ENCODE results near the gene RBKS.

RBKS gene

GRCh38 chr2:27738349-27739057, 151.7 kb downstream of the RBKS start:
- DNase-seq (ENCODE audit: low read depth in 4 of 4, low spot score in 1 of 4), result no peak

GRCh38 chr2:27737676-27738348, 152.4 kb downstream of the RBKS start:
- no peak for DNase-seq (ENCODE audit: low read depth in 4 of 4, low spot score in 1 of 4)

DNA sequence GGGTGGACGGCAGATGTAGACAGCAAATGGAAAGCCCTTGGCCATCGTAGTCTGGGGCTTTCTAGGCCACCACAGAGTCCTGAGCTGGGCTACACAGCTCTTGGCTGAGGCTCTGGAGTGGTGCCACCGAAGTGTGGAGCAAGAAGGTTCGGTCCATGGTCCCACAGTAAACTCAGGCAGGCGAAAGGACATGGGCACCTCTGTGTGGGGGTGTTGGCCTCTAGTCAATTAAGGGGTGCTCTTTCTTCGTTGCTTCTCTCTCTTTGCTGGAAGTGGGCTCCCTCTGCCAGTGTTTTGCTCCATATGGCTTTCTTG, 153.3 kb downstream of the RBKS start:
- no peak for DNase-seq (ENCODE audit: low read depth in 4 of 4, low spot score in 1 of 4)

GRCh38 chr2:27736031-27736889, 153.9 kb downstream of the RBKS start:
- DNase-seq (ENCODE audit: low read depth in 4 of 4, low spot score in 1 of 4), result no peak

DNA sequence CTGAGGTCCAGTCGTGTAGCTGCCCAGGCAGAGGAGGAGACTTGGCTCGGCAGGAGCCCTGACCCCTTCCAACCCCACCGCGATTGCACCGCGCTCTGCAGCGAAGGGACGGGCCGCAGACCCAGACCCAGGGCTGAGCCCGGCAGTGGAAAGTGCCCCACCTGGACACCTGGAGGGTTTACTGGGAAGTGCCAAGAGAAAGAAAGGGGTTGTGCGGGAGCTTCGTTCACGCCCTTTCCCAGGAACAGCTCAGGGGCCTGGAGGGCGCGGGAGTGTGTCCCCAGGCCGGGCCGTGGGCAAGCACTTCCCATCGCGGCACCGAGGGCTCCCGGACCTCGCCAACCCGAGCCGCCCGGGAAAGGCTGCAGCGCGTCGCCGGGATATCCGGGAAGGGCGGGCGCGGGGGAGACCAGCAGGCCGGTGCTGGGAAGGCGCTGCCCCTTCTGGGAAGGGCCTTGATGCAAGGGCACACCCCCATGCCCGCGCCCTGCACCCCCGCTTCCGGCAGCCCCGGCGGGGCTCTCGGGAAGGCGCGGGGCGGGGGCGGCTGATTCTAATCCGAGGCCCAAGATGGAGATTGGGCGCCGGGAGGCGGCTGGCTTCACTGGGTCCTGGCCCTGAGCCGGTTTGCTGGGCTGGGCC, 154.8 kb downstream of the RBKS start:
- peak; percentile 17 to 69 (median 36) for DNase-seq (ENCODE audit: low read depth in 4 of 4, low spot score in 1 of 4)

GRCh38 chr2:27734305-27734704, 155.9 kb downstream of the RBKS start:
- DNase-seq (ENCODE audit: low read depth in 4 of 4, low spot score in 1 of 4), result no peak
